SU-DHL-6 (cell line): ENCODE measurements around the gene PRR7.

Experiments
- CTCF ChIP-seq: fragments of 200-600 bp; sonication (generic); IDR thresholded peaks from one replicate; pipeline ENCODE4 v1.5.1; 2017; ENCODE audit warnings: antibody characterized with exemption, mild to moderate bottlenecking, low read length, moderate library complexity; ENCODE audit not compliant: insufficient read depth, poor library complexity, severe bottlenecking
- EZH2phosphoT487 ChIP-seq: fragments of 200-600 bp; sonication (generic), shearing (Covaris generic); conservative IDR thresholded peaks from 2 replicates; pipeline ENCODE4 v1.6.1; 2018; ENCODE audit warnings: mild to moderate bottlenecking, antibody characterized with exemption, low read length, moderate library complexity, mixed read lengths

- TF ChIP-seq CTCF (no peak), EZH2phosphoT487 (no peak)
Measured at GRCh38 chr5:177427211-177427822, 19.3 kb upstream of the PRR7 start.
